ENCODE measurements around the gene MMRN2.

GRCh38 chr10:86941426-86941825 is 16.0 kb downstream of the MMRN2 start:
- TF ChIP-seq CTCF (conservative IDR thresholded peaks at IDR 0.05 in 1 of 2, IDR thresholded peaks at IDR 0.05 in 1 of 2; ENCODE audit: extremely low read depth in 1 of 2, insufficient read depth in 1 of 2, low read depth in 1 of 2, low read length in 2 of 2) (no peak), EZH2 (IDR thresholded peaks at IDR 0.05; ENCODE audit: borderline replicate concordance, low read length) (no peak)
